ENCODE measurements around the gene LGI4.

The LGI4 gene

DNA sequence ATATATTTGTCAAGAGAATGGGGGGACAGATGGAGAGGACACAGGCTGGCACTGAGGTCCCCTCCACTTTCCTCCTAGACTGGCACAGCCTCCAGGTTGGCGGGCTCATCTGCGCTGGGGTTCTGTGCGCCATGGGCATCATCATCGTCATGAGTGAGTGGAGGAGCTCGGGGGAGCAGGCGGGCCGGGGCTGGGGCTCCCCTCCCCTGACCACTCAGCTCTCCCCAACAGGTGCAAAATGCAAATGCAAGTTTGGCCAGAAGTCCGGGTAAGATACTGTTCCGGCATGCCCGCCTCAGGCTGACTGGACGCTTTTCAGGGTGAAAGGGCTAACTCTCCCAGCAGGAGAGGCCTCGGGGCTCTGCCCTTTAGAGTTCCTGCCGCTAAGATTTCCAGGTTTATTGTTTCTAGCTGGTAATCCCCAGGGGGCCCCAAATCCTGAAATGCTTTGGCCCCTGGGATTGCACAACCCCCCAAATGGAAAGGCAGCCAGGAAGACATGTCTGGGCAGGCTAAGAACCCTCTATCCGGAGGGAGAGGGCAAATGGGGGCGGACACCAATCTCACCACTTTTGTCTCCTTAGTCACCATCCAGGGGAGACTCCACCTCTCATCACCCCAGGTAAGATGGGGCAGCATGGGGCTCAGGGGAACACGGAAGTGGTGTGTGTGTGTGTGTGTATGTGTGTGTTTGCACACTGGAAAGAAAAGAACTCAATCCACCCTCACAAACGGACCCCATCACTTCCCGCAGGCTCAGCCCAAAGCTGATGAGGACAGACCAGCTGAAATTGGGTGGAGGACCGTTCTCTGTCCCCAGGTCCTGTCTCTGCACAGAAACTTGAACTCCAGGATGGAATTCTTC lies 11.9 kb downstream of the LGI4 start:
- no peak for DNase-seq

DNA sequence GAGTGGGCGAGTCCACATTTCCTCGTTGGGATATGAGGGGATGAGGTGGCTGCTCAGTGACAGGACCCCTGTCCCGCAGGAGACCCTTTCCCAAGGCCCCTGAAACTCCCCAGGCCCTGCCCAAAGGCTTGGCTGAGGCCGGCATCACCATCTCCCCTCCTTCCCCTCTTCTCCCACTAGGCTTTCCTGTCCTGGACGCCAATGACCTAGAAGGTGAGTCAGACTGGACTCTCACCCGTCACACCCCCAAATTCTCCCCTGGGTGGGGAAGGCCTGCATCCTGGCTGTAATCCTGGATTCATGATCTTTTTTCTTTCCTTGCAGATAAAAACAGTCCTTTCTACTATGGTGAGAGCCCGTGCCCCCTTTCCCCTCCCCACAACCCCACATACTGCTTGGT lies 14.0 kb downstream of the LGI4 start:
- DNase-seq, result no peak

DNA sequence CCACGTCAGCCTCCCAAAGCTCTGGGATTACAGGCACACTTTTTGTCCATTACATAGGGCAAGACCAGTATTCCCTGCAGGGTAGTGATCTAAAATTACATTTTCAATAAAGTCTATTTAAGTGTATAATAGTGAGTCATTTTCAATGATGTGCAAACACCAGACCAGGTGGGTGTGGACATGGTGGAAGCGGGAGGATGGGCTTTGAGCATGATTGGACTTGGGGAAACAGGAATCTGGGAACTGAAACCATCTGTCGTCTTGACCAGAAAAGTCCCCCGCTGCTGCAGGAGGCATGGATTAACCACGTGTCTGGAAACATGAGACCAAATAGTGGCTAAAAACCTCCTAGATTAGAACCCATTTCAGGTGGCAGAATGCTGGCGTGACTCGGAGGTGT lies 14.4 kb downstream of the LGI4 start:
- DNase-seq, result no peak

DNA sequence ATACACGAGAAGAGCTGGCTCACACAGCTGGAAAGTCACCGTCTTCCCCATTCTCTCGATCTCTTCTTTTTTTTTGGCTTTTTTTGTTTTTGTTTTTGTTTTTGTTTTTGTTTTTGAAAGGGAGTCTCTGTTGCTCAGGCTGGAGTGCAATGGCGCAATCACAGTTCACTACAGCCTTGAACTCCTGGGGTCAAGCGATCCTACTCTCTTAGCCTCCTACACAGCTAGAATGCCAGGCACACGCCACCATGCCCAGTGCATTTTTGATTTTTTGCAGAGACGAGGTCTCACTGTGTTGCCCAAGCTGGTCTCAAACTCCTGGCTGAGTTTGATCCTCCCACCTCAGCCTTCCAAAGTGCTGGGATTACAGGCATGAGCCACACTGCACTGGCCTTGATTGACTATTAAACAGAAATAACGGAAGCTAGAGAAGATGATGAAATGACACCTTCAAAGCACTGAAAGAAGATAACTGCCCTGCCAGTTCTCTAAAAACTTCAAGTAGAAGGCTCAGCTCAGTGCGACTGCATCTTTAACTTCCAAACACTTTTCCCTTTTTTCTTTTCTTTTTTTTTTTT lies 15.2 kb downstream of the LGI4 start:
- no peak for DNase-seq

DNA sequence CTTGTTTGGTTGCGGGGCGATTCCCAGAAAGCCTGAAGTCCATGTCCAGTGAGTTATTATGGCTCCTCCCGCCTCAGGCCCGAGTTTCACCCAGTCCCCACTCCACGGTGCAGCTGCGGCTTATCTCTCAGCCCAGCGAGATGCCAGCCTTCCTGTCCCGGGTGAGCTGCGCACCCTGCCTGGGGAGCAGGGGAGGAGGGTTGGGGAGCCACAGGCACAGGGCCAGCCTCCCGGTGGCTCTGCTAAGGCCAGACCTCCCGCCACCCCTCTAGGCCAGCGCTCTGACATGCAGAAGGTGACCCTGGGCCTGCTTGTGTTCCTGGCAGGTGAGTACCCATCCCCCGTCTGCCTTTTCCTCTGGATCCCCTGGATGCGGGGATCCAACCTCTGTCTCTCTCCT lies 15.8 kb downstream of the LGI4 start:
- DNase-seq, result no peak

DNA sequence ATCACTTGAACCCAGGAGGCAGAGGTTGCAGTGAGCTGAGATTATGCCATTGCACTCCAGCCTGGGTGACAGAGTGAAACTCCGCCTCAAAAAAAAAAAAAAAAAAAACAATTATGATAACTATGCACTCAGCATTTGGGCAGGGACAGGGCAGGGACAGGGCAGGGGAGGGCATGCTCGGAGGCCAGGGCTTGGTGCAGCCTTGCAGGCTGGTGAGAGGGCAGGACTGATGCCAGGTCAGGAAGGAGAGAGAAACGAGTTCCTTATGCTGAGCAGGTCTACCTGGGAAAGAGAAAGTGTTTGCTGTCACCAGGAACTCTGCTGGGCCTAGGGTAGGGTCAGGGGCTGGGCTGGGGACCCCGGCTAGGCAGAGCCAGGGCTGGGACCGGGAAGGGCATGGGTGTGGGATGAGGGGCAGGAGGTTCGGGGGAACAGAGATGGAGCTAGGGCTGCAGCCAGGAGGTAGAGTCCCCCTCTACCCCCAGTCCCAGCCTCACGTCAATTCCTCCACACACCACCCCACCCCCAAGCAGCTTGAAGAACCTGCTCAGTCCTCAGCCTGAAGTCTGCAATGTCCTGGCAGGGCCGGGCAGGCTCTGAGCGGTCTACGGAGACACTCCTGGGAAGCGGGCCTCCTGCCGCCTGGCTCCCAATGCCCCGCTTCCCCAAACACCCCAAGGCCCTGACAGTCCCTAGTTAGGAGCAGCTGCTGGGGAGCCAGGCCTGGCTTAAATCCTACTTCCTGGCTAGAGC lies 16.4 kb downstream of the LGI4 start:
- no peak for DNase-seq

DNA sequence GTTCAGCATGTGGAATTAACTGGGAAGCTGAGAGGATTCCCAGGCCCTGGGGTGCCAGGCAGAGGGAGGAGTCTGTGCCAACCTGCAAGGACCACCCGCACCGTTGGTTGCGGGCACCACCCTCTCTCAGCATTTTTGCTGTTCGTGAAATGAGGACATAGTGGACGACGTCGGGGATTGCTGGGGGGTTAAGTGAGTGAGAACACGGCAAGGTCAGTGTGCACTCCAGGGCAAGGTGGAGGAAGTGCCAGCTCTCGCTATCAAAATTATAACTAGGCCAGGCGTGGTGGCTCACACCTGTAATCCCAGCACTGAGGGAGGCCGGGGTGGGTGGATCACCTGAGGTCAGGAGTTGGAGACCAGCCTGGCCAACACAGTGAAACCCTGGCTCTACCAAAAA lies 17.1 kb downstream of the LGI4 start:
- no peak for DNase-seq

DNA sequence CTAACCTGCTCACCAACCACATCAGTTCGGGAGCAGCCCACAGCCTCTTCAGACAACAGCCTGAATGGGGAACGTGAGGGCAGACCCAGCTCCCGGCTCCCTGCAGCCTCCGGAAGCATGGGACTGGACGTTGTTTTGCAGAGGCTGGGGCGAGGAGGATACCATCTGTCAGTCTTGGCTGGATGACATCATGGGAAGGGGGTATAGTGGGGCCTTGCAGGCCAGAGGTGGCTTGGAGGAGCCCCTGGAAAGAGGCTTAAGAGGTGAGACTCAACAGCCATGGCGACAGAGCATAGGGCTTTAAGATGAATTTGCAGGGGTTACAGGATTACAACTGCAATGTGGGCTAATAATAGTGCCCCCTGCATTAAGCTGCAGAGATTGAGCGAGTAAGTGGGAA lies 17.7 kb downstream of the LGI4 start:
- no peak for DNase-seq

DNA sequence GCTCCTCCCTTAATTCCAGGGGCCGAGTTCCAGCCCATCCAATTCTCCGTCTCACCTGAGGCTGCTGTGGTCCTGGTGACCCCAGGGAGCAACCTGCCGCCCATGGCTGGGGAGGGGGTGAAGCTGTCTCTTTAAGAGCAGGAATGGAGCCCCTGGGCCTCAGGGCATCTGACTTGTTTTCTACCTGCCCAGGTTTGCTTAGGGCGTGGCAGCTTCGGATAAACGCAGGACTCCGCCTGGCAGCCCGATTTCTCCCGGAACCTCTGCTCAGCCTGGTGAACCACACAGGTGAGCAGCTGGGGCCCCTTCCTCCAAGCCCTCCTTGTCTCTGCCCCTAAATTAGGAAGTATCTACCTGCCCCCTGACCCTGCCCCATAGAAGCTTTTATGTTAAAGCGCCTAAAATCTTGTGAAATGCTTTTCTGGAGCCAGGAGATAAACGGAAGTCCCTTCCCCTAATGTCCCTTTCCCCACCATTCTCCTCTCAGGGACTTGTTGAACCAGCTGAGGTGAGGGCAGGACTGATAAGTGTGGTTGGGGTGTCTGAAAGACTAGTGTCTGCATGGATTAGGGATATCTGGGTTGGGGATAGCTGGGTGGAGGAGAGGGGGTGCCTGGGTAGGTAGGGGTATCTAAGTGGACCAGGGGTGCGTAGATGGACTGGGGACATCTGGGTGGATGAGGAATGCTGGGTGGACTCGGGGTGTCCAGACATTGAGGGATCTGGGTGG lies 18.6 kb downstream of the LGI4 start:
- DNase-seq, result no peak

DNA sequence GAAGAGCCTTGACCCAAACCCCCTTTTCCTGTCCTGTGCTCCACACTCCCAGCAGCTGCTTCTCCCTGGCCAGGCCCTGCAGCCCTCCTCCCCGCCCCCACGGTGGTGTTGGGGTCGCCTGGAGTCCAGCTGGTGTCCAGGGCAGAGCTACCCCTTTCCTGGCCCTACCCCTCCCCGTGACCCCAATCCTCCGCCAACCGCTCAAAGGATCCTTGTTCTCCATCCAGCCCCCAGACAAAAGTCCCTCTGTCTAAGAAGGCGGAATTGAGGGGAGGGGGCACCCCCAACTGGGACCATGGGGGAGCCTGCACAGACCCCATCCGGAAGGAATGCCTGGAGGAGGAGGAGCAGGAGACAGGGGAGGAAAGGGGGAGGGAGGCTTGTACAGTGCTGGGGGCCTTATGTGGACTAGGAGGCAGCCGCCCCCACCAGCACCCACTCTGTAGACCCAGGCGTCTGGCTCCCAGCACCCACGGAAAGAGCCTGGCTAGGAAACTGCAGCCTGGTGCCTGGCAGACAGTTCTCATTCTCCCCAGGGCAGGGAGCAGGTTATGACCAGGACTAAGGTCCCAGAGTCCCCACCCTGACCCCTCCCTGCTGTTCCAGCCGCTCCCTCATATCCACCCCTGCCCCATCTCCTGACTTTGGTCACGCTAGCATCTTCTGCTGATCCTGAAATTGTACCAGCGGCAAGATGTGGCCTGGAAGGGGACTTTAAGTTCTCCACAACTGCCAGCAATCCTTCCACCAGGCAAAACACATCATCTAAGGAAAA lies 19.5 kb downstream of the LGI4 start, which contains the start of gene FXYD3:
FXYD3 (plus strand) TSS at position 647 of the 775 bp plus-strand sequence. CDS start 3,554 bp downstream, outside the sequence.
- no peak for DNase-seq

DNA sequence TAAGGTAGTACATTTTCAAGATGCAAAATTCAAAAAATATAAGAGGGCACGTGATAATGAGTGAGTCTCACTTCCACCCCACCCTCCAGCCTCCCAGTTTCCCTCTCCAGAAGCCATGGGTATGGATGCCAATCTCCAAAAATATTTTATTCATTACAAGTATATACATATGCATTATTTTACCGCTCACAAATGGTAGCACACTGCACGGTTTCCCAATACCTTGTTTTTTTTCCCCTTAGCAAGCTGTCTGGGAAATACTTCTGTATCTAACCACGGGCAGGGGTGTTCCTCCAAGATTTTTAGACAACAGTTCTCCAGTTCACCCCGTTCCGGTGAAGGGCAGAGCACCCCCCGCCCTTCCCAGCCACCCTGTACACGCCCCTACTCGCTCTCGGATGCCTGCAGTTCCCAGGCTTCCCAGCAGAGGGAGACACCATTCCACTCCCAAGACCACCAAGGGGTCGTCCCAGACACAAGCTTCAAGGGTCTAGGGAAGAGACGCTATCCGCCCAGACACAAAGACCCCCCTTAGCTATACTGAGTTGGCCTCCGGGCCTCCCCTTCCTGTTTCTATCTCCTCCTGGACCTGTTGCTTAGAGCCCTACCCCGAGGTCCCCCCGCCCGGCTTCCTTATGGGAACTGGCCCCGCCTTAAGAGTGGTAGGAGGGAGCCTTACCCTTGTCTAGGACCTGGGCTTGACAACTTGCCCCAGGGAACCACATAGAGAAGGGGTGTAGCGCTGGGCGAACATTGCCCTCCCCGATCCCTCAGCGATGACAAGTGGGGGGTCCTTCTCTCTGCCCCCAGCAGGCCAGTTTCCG lies 20.3 kb downstream of the LGI4 start:
- peak; percentile 40 for DNase-seq

DNA sequence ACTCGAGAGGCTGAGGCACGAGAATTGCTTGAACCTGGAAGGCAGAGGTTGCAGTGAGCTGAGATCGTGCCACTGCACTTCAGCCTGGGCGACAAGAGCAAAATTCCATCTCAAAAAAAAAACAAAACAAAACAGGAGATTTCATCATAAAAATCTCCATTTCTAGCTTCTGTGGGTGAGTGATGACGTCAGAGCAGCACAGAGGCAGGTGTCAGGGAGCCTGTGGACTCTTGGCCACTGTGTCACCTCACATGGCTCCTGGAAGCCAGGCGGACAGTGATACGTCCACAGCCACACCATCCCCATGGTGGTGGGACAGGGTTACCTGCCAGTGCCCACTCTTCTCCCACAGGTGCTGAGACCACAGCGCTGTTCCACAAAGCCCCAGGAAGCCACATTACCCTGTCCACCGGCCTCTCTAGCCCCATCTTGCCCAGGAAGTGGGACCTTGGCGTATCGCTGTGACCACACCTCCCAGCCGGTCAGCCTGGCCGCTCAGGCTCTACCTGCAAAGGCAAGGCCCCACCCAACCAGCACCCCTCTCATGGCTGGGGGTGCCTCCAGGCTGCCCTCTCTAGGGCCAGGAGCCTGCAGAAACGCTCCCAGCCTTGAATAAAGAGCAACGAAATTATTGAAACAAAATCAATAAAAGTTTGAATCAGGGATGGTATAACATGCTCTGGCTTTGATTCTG lies 21.7 kb downstream of the LGI4 start:
- DNase-seq, result no peak

DNA sequence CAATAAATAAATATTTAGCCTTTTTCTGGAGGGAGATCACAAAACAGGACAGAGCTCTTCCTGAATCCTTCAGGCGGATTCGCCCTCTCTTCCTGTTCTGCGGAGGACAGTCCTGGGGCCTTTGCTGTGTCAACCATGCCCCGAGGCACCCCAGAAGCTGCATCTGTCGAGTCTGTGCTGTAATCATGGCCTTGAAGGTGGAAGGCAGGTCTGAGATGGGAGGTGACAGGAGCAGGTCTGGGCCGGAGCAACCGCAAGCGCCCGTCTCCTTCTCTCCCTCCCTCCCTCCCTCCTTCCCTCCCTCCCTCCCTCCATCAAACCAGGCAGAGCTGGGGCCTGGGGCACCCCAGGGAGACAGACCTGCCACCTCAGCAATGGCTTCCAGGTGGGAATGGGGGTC lies 23.9 kb downstream of the LGI4 start:
- DNase-seq, result no peak

DNA sequence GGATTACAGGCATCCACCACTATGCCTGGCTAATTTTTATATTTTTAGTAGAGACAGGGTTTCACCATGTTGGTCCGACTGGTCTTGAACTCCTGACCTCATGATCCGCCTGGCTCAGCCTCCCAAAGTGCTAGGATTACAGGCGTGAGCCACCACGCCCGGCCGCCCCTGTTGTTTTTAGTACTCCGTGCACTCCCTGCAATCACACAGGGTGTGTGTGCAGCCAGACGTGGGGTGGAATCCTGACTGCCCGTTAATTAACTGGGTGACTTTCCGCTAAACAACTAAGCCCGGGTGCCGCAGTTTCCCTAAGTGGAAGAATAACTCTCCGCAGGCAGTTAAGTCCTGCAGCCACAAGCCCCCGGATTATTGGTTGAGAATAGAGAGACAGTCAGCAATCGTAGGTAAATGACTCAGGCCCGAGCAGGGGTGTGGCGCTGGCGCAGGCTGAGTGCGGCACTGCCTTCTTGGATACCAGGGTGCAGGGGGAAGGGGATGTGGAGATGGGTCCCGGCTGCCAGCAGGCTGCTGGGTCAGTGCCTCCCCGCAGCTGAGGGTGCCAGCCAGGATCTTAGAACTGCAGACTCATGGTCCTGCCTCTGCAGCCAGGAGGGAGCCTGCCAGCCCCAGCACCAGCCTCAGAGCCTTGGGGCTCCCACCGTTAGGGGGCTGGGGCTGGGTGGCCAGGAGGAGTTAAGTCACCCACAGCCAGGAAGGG lies 25.3 kb downstream of the LGI4 start:
- no peak for DNase-seq

DNA sequence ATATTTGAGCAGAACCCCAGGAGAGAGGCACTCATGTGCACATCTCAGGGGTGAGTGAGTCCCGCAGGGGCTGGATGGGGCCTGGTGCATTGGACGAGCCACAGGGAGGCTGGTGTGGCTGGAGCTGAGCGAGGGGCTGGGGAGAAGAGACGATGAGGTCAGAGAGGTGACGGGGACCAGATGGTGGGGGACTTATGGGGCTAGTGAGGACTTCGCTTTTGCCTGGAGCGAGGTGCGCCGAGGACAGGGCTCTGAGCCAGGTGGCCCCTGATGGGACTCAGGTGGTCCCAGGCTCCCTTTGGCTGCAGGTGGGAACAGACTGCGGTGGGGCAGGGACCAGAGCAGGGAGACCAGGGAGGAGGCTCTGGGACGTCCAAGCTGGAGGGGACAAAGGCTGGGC lies 26.1 kb downstream of the LGI4 start:
- DNase-seq, result no peak

DNA sequence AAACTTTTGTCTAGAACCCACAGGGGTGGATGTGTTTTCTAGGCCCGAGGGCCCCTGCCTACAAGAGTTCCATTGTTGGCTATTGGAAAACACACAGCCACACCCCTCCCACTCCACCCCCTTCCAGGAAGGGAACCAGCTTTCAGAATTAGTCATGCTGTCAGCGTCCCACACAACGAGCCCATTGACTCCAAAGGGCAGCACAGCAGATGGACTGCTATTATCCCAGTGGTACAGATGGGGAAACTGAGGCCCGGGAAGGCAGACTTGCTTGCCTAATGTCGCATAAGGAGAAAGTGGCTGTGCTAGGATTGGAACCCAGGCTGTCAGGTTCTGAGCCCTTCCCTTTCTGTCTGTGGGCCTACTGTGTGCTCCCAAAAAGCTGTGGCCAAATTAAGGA lies 27.3 kb downstream of the LGI4 start:
- DNase-seq, result no peak

DNA sequence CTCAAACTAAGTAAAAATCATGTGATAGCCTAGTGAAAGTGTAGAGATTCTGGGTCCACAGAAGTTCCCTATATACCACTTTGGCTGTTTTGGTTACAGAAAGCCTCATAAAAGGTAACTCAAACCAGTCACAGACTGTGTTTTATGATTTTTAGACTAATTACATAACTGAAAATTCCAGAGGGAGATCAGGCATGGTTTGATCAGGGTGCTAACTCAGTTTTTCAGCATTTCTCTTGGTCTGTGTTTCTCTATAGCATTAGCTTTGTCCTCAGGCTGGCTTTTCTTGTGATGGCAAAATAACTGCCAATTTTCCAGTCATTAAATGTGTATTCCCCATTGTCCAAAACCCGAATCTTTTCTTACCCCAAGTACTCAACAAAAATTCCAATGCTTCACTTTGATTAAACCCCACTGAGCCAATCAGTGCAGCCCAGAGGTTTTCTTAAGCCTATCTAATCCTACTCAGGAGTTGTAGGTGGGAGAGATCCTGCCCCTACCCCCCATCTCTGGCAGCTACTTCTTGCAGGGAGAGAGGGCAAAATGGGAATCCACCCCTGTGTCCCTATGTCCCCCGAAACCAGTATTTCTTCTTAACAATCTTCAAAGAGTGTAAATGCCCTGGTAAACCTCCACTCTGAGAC lies 27.8 kb downstream of the LGI4 start:
- no peak for DNase-seq

DNA sequence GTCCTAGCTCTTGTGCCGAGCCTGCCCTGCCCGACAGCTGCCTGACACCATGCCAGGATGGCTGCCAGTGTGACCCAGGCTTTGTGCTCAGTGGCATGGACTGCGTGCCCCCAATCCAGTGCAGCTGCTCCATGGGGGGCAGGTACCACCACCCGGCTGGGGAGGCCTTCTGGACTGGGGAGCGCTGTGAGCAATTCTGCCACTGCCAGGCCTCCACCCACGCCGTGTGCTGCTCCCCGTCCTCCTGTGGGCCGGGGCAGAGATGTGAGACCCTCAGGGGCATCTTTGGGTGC lies 28.6 kb downstream of the LGI4 start:
- no peak for DNase-seq

DNA sequence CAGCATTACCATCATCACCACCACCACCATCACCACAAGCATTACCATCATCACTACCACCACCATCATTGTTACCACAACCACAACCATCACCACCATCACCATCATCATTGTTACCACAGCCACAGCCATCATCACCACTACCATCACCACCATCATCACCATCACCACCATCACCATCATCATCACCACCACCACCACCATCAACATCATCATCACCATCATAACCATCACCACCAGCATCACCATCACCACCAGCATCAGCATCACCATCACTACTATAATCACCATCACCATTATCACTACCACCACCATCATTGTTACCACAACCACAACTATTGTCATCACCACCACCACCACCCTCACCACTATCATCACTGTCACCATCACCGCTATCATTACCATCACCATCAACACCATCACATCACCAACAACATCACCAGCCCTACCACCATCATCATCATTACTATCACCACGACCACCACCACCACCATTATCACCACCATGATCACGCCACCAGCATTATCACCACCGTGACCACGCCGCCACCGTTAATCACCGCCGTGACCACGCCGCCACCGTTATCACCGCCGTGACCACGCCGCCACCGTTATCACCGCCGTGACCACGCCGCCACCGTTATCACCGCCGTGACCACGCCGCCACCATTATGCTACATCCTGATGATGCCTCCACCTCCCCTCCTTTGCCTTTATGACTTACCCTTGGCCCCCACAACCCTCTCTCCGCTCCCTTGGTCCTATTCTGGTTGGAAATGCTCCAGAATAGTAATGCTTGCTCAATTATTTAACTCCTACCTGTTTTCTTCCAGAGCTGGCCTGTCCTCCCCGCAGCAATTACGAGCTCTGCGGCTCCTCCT lies 29.2 kb downstream of the LGI4 start:
- no peak for DNase-seq

All from NCI-H1105 treated with DMSO at 0.1 percent for 48 hours (cell line).